Esophagus squamous epithelium (tissue), 5 donors: Measurements from ENCODE around the gene FAP. TPM values are rescaled to one million over a fixed set of nuclear protein-coding genes. Genes with fewer than 3 reads are reported as not detected.

Experiments
- DNase-seq: peaks from one replicate; lab custom pipeline; 2025; lab: John Stamatoyannopoulos, UW
- H3K27ac ChIP-seq, 4 donors: fragments of 200-600 bp; sonication (generic); one replicate each; pipeline ENCODE4 v1.5.1; 2016 to 2019; ENCODE audit warnings: mild to moderate bottlenecking in 1 of 4
- H3K27me3 ChIP-seq, 4 donors: fragments of 200-600 bp; sonication (generic); 1 replicate in 3 of 4; 2 replicates in 1 of 4; pipeline versions ENCODE4 v1.5.1 to v1.6.0; 2017 to 2021; ENCODE audit warnings: antibody characterized with exemption in 1 of 4
- H3K36me3 ChIP-seq, 3 donors: fragments of 200-600 bp; sonication (generic); one replicate each; pipeline ENCODE4 v1.5.1; 2016 to 2019
- H3K4me1 ChIP-seq, 3 donors: fragments of 200-600 bp; sonication (generic); one replicate each; pipeline ENCODE4 v1.5.1; 2017 to 2019
- H3K4me3 ChIP-seq, 4 donors: fragments of 200-600 bp; sonication (generic); 1 replicate in 3 of 4; 2 replicates in 1 of 4; pipeline ENCODE4 v1.5.1; 2016 to 2019; ENCODE audit warnings: mild to moderate bottlenecking in 2 of 4, moderate library complexity in 1 of 4
- H3K9me3 ChIP-seq, 3 donors: fragments of 200-600 bp; sonication (generic); one replicate each; pipeline ENCODE4 v1.5.1; 2016 to 2019
- CTCF ChIP-seq, 6 experiments: fragments of 450-650 bp in 4 of 6; fragments of 200-600 bp in 2 of 6; sonication (generic) in 2 of 6; IDR thresholded peaks; one replicate each; pipeline ENCODE4 v1.5.1; 2016 to 2019; ENCODE audit warnings: antibody characterized with exemption in 6 of 6, mild to moderate bottlenecking in 4 of 6, moderate library complexity in 4 of 6
- POLR2A ChIP-seq, 4 donors: fragments of 450-650 bp; IDR thresholded peaks; one replicate each; pipeline ENCODE4 v1.6.1; 2017; ENCODE audit warnings: antibody characterized with exemption in 4 of 4, mild to moderate bottlenecking in 4 of 4, moderate library complexity in 3 of 4
- WGBS, 2 donors: methylation state at CpG; one replicate each; pipeline ENCODE4 v1.1.5; 2018; 5-methylcytosine and 5-hydroxymethylcytosine counted together
- intact Hi-C: fragments of 100-400 bp; cut with DNase I; formaldehyde crosslinking; loops from one replicate; pipeline ENCODE4 v1.15.0; 2022
- total RNA-seq, 4 donors: library from RNA; depleted of rRNA; stranded (reverse); fragments of >200 nt; gene quantifications; one replicate each; pipeline ENCODE4 v1.1.0, GENCODE V29; 2016
- donor health status: DM: yes; HTN: yes; CAD: no.

The FAP gene
- total RNA-seq, 4 donors from 2014 or later = 0.91 to 6.5 (median 2.1) TPM

GRCh38 chr2:162166745-162167144, 76.5 kb downstream of the FAP start:
- intact Hi-C loops = no loop called here
- H3K27me3 ChIP-seq = no peaks in the 10 kb centered on the region
- H3K9me3 ChIP-seq = no peaks in the 10 kb centered on the region
- no peaks in the 10 kb centered on the region for H3K36me3 ChIP-seq
- 67 to 80% methylated on average over 4 of the region's 4 CpGs for WGBS, 2 donors
- no peak for DNase-seq
- H3K4me1 ChIP-seq = no peaks in the 10 kb centered on the region
- H3K4me3 ChIP-seq = no peak overlapping the region
- TF ChIP-seq CTCF (IDR thresholded peaks at IDR 0.05) = no peak
- TF ChIP-seq POLR2A (IDR thresholded peaks at IDR 0.05) = no peak
- H3K27ac ChIP-seq = no peak overlapping the region

GRCh38 chr2:162166174-162166573, 77.1 kb downstream of the FAP start:
- Histone ChIP-seq H3K36me3 (no peaks in the 10 kb centered on the region), H3K27me3 (no peaks in the 10 kb centered on the region), H3K27ac (no peak overlapping the region), H3K4me1 (no peaks in the 10 kb centered on the region), H3K9me3 (no peaks in the 10 kb centered on the region), H3K4me3 (no peak overlapping the region)
- no peak for DNase-seq
- TF ChIP-seq POLR2A (IDR thresholded peaks at IDR 0.05) = no peak
- no peak for TF ChIP-seq CTCF (IDR thresholded peaks at IDR 0.05)
- intact Hi-C loops = no loop called here

GRCh38 chr2:162164802-162165201, 78.4 kb downstream of the FAP start:
- intact Hi-C loops = no loop called here

GRCh38 chr2:162159446-162159845, 83.8 kb downstream of the FAP start:
- Histone ChIP-seq H3K27me3 (peaks cover 0 to 2% (median 0%) of the 10 kb centered on the region in 4 donors), H3K36me3 (no peaks in the 10 kb centered on the region), H3K27ac (no peak overlapping the region), H3K4me3 (no peak overlapping the region), H3K4me1 (no peaks in the 10 kb centered on the region), H3K9me3 (no peaks in the 10 kb centered on the region)
- DNase-seq = no peak
- intact Hi-C loops = no loop called here
- TF ChIP-seq POLR2A (IDR thresholded peaks at IDR 0.05) (no peak), CTCF (IDR thresholded peaks at IDR 0.05) (no peak)
- WGBS, 2 donors = 75 to 79% methylated on average over 6 of the region's 6 CpGs

More at GRCh38 chr2:162164802-162165201, 78.4 kb downstream of the FAP start:
- Histone ChIP-seq H3K27me3 (no peaks in the 10 kb centered on the region), H3K27ac (no peak overlapping the region), H3K4me3 (no peak overlapping the region), H3K4me1 (no peaks in the 10 kb centered on the region), H3K36me3 (no peaks in the 10 kb centered on the region), H3K9me3 (no peaks in the 10 kb centered on the region)
- TF ChIP-seq POLR2A (IDR thresholded peaks at IDR 0.05) = no peak
- TF ChIP-seq CTCF (IDR thresholded peaks at IDR 0.05) = no peak
- WGBS, 2 donors = 29 to 49% methylated on average over 2 of the region's 2 CpGs
- no peak for DNase-seq

- no peak overlapping the region for H3K4me3 ChIP-seq
- H3K36me3 ChIP-seq = no peaks in the 10 kb centered on the region
- no peak overlapping the region for H3K27ac ChIP-seq
- H3K4me1 ChIP-seq = no peaks in the 10 kb centered on the region
- DNase-seq = no peak
- no peaks in the 10 kb centered on the region for H3K9me3 ChIP-seq
- WGBS, 2 donors = 73 to 77% methylated on average over 3 of the region's 3 CpGs
- peaks cover 0 to 3% (median 0%) of the 10 kb centered on the region in 4 donors for H3K27me3 ChIP-seq
- TF ChIP-seq POLR2A (IDR thresholded peaks at IDR 0.05) = no peak
- TF ChIP-seq CTCF (IDR thresholded peaks at IDR 0.05) = no peak
- intact Hi-C loops = no loop called here
Observed at GRCh38 chr2:162156149-162156548, 87.1 kb downstream of the FAP start.
